Activated CD8-positive, alpha-beta memory T cell treated with anti-CD3 and anti-CD28 coated beads, Interleukin-2, amount 50 U/mL, for 24 hours (primary cell): ENCODE measurements around the gene MAP2K5.

Source experiments
- DNase-seq: peaks from one replicate; pipeline ENCODE4 v3.0.0-alpha.2; 2020; ENCODE audit errors: extremely low read depth

Gene MAP2K5

GRCh38 chr15:67805666-67806516 is 263.4 kb downstream of the MAP2K5 start:
- DNase-seq, result no peak

DNA sequence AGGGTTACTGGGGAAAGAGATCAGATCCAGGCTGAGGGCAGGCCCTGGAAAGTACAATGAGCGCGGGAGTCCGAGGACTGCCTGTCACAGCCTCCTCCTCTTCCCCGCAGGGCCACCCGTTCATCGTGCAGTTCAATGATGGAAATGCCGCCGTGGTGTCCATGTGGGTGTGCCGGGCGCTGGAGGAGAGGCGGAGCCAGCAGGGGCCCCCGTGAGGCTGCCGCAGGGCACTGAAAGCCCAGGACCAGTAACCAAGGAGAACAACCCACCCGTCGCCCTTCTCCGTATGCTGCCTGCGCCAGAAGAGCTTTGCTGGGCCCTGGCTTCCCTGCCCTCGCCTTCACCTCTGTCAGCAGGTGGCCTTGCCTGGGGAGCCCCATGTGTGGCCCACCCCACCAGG is 264.0 kb downstream of the MAP2K5 start:
- DNase-seq, result no peak

DNA sequence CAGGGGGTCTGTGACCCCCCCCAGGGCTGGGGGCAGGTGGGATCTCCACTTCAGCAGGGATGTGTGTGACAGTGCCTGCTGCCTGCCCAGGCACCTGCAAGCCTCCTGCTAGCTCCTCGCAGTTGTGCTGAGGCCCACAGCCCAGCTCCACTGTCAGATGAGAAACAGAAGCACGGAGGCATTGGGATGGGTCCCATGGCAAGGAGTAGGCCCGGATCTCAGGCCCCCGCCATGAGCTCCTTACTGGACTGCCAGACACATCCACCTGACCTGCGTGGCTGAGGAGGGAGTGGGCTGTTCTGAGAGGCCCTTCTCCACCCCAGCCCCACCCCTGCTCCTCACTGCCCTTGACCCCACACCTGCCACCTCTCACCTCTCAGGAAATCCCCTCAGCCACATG is 264.6 kb downstream of the MAP2K5 start:
- no peak for DNase-seq

DNA sequence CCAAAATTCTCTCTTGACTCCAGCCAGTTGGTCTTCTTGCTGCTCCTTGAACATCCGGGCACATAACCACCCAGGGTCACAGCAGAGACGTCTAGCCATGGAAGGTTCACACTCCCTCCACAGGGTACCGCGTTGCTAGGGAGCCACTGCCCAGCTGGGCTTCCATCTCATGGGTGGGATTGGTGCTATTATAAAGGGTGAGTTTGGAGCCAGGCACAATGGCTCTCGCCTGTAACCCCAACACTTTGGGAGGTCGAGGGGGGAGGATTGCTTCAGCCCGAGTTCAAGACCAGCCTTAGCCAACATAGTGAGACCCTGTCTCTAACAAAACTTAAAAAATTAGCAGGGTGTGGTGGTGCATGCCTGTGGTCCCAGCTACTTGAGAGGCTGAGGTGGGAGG is 265.3 kb downstream of the MAP2K5 start:
- DNase-seq, result no peak

DNA sequence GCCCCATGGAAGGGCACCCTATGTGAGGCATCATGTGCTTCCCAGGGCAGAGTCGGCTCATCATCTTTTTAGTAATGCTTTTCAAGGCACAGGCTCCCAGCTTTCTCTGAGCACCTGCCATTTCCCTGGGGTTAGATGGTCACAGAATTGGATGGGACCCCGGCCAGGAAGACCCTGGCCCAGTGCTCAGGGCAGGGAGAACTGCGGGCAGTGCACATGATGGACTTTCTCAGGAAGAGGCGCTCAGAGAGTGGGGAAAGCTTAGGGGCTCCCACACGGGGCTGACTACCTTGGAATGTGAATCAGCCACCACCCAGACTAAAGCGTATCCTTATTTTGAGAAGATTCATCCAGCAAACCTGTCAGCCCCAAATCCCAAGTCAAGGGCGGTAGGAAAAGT is 266.3 kb downstream of the MAP2K5 start:
- no peak for DNase-seq

DNA sequence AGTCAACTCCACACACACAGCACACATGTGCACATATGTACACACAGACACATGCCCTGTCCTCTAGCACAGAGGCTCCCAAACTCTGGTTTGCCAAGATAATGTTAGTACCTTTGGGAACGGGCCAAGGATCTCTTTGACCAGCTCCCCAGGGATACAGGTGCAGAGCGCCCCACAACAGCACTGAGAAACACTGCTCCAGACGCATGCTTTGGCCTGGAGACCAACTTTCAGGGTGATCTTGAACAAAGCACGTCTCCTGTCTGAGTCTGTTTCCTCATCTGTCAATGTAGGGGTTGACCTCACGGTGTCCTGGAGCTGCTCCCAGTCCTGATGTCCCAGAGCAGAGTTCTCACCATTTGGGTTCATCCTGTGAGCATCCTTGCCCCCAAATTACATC is 266.9 kb downstream of the MAP2K5 start:
- DNase-seq, result no peak

- no peak for DNase-seq
Measured at GRCh38 chr15:67809866-67810265, 267.4 kb downstream of the MAP2K5 start.

DNA sequence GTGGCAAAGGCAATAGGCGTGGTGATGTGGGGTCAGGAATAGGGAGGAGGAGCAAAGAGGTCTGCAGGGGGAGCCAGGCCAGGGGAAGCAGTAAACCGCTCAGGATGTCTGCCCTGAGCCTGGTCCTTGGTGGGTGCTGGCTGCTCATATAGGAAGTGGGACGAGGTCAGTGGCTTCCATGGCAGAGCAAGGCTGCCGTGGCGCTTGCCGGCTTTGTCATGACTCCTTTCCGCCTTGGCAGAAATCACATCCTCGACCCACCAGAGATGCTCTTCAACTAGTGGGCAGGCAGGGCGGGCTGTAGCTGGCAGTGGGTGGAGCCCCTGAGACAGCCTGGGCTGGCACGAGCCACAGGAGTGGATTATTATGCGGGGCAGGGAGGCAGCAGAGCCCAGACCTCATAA is 269.7 kb downstream of the MAP2K5 start:
- no peak for DNase-seq

DNA sequence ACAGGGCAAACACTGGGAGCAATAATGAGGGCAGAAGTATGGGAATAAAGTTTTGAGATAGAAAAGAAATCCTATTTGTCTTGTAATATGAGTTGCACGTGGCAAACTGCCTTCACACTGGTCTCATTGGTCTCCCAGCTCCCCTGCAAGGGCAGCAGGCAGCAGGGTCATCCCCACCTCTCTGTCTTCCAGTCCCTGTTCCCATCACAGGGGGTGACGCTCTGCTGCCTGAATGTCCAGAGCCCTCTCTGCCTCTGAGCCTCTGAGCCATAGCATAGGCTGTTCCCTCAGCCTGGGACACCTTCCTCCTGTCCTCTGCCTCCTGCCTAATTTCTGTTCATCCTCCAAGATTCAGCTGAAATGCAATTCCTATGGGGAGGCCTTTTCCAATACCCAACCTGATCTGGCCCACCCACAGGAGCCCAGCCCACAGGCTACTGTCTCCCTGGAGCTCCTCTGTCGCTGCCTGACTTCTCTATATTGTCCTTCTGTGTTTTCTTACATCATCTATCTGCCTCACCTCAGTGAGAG is 270.7 kb downstream of the MAP2K5 start:
- DNase-seq, result no peak

DNA sequence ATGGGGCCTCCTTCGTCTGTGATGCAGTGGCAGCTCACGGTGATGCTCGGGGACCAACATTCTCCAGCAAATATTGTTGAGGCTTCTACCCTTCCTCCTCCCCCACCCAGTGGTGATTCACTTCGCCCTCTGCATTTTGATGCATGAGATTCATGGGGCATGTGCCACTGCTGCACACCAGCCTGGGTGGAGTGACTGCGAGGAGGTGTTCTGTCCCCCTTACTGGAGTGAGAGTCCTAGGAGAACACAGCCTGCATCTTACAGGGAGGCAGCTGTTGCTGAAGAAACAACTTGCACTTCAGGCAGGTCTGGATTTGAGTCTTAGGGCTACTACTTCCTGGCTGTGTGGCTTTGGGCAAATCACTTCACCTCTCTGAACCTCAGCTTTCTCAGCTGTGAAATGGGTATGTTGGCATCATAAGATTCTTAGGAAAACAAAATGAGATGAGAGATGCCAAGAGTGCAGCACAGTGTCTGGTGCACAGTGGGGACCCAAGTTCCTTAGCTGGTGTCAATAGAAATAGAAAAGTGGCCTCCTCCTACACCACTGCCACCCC is 272.6 kb downstream of the MAP2K5 start:
- no peak for DNase-seq

DNA sequence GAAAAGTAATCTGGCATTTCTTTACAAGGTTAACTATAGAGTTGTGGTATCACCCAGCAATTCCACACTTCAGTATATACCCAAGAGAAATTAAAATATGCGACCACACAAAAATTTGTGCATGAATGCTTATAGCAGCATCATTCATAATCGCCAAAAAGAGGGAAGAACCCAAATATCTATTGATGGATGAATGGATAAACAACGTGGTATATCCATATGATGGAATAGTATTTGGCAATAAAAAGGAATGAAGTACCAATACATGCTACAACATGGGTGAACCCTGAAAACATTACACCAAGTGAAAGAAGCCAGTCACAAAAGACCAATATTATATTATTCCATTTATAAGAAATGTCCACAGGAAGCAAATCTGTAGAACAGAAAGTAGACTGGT is 274.2 kb downstream of the MAP2K5 start:
- no peak for DNase-seq

- no peak for DNase-seq
Measured at GRCh38 chr15:67818464-67818863, 276.0 kb downstream of the MAP2K5 start.

GRCh38 chr15:67819636-67820035 is 277.1 kb downstream of the MAP2K5 start:
- no peak for DNase-seq

DNA sequence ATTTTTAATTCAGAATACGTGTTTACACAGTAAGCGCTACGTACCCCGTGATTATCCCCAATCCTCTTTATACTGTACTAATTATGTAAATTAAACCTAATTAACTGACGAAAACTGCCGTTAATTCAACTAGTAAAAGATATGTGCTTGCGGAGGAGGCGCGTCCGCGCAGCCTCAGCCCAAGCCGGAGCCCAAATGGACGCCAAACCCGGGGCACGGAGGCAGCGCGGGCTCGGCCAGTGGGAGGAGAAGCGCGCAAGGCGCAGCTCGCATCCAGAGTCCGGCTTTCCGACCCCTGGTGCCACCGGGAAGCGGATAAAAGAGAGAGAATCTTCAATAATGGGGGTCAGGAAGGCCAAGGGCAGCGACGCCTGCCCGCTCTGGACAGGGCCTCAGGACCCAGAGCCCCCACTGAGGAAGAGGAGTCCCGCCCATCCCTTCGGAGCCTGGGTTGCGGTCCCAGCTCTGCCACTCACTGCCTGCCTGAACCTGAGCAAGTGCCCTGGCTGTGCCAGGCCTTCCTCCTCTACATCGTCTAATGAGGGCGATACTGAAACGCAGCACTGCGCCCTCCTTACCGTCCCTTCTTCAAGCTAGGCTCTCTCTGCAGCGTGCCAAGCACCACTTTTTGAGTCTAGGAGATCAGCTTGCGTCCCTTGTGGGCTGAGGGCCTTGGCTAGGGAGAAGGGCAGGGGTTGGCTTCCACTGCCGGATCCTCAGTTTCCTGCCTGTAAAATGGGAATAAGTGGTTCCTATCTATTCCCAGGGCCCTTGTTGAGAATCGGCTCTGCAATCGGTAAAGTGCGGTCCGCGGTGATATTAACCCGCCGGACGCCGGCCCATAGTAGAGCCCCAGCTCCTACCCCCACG is 277.9 kb downstream of the MAP2K5 start:
- no peak for DNase-seq

- DNase-seq, result no peak
Measured at GRCh38 chr15:67820992-67821783, 278.7 kb downstream of the MAP2K5 start.

- no peak for DNase-seq
Measured at GRCh38 chr15:67821784-67822440, 279.4 kb downstream of the MAP2K5 start.

DNA sequence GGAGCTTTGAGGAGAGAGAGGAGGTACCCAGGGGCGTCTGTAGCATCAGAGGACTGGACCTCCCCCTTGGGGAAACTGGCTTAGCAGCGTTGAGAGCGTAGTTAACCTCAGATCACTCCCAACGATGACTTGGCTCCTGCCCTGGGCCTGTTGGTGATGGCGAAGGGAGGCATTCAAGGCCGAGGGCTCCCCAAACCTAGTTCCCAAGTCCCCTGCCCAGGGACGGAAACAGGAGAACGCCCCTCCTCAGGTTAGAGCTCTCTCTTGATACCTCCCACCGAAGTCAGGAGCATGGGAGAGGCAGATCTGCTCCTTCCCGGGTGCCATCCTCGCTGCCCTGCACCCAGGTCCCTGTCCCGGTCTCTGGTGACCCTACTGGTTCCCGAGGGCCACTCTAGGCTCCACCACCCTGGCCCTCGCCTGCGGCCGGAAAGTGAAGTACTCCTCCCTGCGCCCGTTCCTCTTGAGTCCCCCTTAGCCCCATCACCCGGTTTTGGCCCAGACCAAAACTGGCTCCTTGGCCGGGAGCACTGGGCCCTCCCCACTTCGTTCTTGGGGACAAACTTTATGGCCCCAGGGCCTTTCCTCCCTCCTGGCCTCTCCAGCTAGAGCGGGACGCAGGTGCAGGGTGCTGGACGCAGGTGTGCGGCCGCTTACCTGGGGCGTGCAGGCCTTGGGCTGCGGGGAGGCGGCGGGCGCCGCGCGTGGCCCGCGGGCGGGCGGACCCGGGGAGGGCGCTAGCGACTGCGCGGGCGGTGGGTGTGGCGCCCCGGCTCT is 280.2 kb downstream of the MAP2K5 start:
- DNase-seq, result no peak

- DNase-seq, result no peak
Measured at GRCh38 chr15:67823314-67824196, 281.1 kb downstream of the MAP2K5 start.
